GM21381 (cell line): ENCODE results near the gene HPS4.
"Not testable (repeated sequence)": the region's sequence is repeated elsewhere in the genome, so short reads cannot be mapped to it uniquely, and the experiment has no call there.

Source experiments
- ATAC-seq: cut with Tn5 transposase; IDR thresholded peaks from one replicate; pipeline ENCODE4 v1.9.1; 2021; ENCODE audit warnings: mild to moderate bottlenecking, moderate library complexity; ENCODE audit not compliant: unreplicated experiment

Gene HPS4

GRCh38 chr22:26416670-26417276, 66.8 kb downstream of the HPS4 start:
- no peak for ATAC-seq

- ATAC-seq, result no peak
These were observed 67.3 kb downstream of the HPS4 start for GRCh38 chr22:26416256-26416655.

GRCh38 chr22:26414347-26414746, 69.2 kb downstream of the HPS4 start:
- no peak for ATAC-seq

GRCh38 chr22:26410386-26410785, 73.2 kb downstream of the HPS4 start:
- no peak for ATAC-seq

GRCh38 chr22:26409719-26410335, 73.8 kb downstream of the HPS4 start:
- ATAC-seq, result no peak

- ATAC-seq, result not testable (repeated sequence)
These were observed 74.9 kb downstream of the HPS4 start for GRCh38 chr22:26408562-26409220.

- no peak for ATAC-seq
These were observed 77.5 kb downstream of the HPS4 start for GRCh38 chr22:26406118-26406517.

GRCh38 chr22:26404851-26405421, 78.6 kb downstream of the HPS4 start:
- ATAC-seq, result no peak

GRCh38 chr22:26401726-26402125, 81.9 kb downstream of the HPS4 start:
- no peak for ATAC-seq
